Ovary (tissue), 9 donors: ENCODE measurements around the gene MAPKAPK2. TPM values are rescaled to one million over a fixed set of nuclear protein-coding genes. Genes with fewer than 3 reads are reported as not detected.

Source experiments
- DNase-seq, 5 donors: peaks; one replicate each; pipeline ENCODE4 v3.0.0-alpha.2; 2019 to 2020
- H3K27ac ChIP-seq, 2 donors: fragments of 200-600 bp; one replicate each; pipeline versions ENCODE4 v1.5.1 to v1.8.0; 2019 to 2022
- H3K27me3 ChIP-seq: fragments of 200-600 bp; one replicate; pipeline ENCODE4 v1.8.0; 2022
- H3K36me3 ChIP-seq: fragments of 200-600 bp; sonication (generic); one replicate; pipeline ENCODE4 v1.5.1; 2019
- H3K4me1 ChIP-seq: one replicate; pipeline ENCODE4 v1.8.1; 2013; ENCODE audit warnings: mild to moderate bottlenecking, moderate library complexity; ENCODE audit not compliant: insufficient read depth
- H3K4me3 ChIP-seq: fragments of 200-600 bp; sonication (generic); one replicate; pipeline ENCODE4 v1.5.1; 2017
- H3K9me3 ChIP-seq, 2 donors: fragments of 200-600 bp in 1 of 2; sonication (generic) in 1 of 2; one replicate each; pipeline versions ENCODE4 v1.5.1 to v1.8.1; 2013 to 2019; ENCODE audit warnings: mild to moderate bottlenecking in 1 of 2, moderate library complexity in 1 of 2
- CTCF ChIP-seq, 3 donors: fragments of 450-650 bp in 2 of 3; fragments of 200-600 bp in 1 of 3; IDR thresholded peaks; one replicate each; pipeline versions ENCODE4 v1.5.1 to v1.8.0; 2016 to 2022; ENCODE audit warnings: antibody characterized with exemption in 3 of 3, mild to moderate bottlenecking in 1 of 3
- EP300 ChIP-seq: sonication (generic); formaldehyde crosslinking; IDR thresholded peaks from one replicate; pipeline ENCODE4 v1.6.1; 2017; ENCODE audit warnings: antibody characterized with exemption
- POLR2A ChIP-seq: fragments of 450-650 bp; IDR thresholded peaks from one replicate; pipeline ENCODE4 v1.6.1; 2017; ENCODE audit warnings: antibody characterized with exemption, mild to moderate bottlenecking, moderate library complexity
- WGBS, 3 donors: extraction: QIAGEN DNeasy Blood & Tissue Kit in 1 of 3; methylation state at CpG; one replicate each; pipeline versions ENCODE4 v1.1.5 to v1.1.7; 2013 to 2017; 5-methylcytosine and 5-hydroxymethylcytosine counted together
- intact Hi-C, 4 donors: fragments of 100-400 bp; cut with DNase I; formaldehyde crosslinking; loops; one replicate each; pipeline versions ENCODE4 v1.11.0 to v1.15.1; 2022 to 2023
- polyA plus RNA-seq, 2 donors: library from polyadenylated mRNA; stranded (reverse); fragments of 200-250 nt in 1 of 2; fragments of 350-450 nt in 1 of 2; fragmentation: Illumina TruSeq in 1 of 2; extraction: RNeasy Lipid Tissue Mini Kit (QIAGEN cat#74804) in 1 of 2; gene quantifications; one replicate each; pipeline ENCODE4 v1.2.3, GENCODE V29; 2013 to 2014
- total RNA-seq, 7 donors: library from RNA; depleted of rRNA in 2 of 7; stranded (reverse); fragments of >200 nt in 2 of 7; fragmentation: NEBNext Ultra II Directional in 3 of 7; extraction: Animal tissue kit (Norgen Biotek cat#: 25700) in 3 of 7; gene quantifications; one replicate each; pipeline versions ENCODE4 v1.1.0 to v1.2.4, GENCODE V29; 2016 to 2023
- donor health status: DM: no; HTN: no; CAD: no; lungs with moderate emphysema.
- donor health status: DM: no; HTN: no; CAD: no.
- donor health status: Bipolar disorder and iron deficiency.
- donor health status: DM: yes; HTN: yes; CAD: no.
- donor health status: DM: no; HTN: no; CAD: no.
- donor health status: DM: yes; HTN: yes; CAD: no.

MAPKAPK2 gene
- total and polyA plus RNA-seq, 9 donors, result 28.4 to 71.2 (median 64.7) TPM

GRCh38 chr1:206693029-206693428 is 8.3 kb downstream of the MAPKAPK2 start:
- no peak for TF ChIP-seq POLR2A
- no peak for TF ChIP-seq CTCF (IDR thresholded peaks at IDR 0.05)
- TF ChIP-seq EP300, result no peak
- 16 to 23% (median 18%) methylated on average over 10 of the region's 10 CpGs for WGBS, 3 donors
- Histone ChIP-seq H3K36me3 (no peaks in the 10 kb centered on the region), H3K4me3 (no peak overlapping the region), H3K27ac (peak overlapping the region in 1 of 2 donors; percentile 50), H3K27me3 (no peaks in the 10 kb centered on the region), H3K9me3 (no peaks in the 10 kb centered on the region), H3K4me1 (peaks cover 43% of the 10 kb centered on the region)
- intact Hi-C loops, result no loop called here
- peak; percentile 78 to 87 (median 79) for DNase-seq

GRCh38 chr1:206693592-206693991 is 8.9 kb downstream of the MAPKAPK2 start:
- WGBS, 3 donors, result 65 to 82% (median 65%) methylated on average over 7 of the region's 7 CpGs
- Histone ChIP-seq H3K9me3 (no peaks in the 10 kb centered on the region), H3K4me1 (peaks cover 40% of the 10 kb centered on the region), H3K36me3 (no peaks in the 10 kb centered on the region), H3K27me3 (no peaks in the 10 kb centered on the region), H3K4me3 (no peak overlapping the region), H3K27ac (peak overlapping the region in 1 of 2 donors; percentile 50)
- intact Hi-C loops, result no loop called here
- TF ChIP-seq POLR2A, result no peak
- no peak for TF ChIP-seq CTCF (IDR thresholded peaks at IDR 0.05)
- no peak for TF ChIP-seq EP300
- DNase-seq, result no peak

GRCh38 chr1:206694171-206695124 is 9.7 kb downstream of the MAPKAPK2 start:
- no peak overlapping the region for H3K4me3 ChIP-seq
- WGBS, 3 donors, result 67 to 73% (median 69%) methylated on average over 11 of the region's 11 CpGs

GRCh38 chr1:206695733-206696132 is 11.0 kb downstream of the MAPKAPK2 start:
- no peak for DNase-seq
- TF ChIP-seq POLR2A, result no peak
- no peak for TF ChIP-seq CTCF (IDR thresholded peaks at IDR 0.05)
- no peak for TF ChIP-seq EP300
- H3K4me1 ChIP-seq, result peaks cover 34% of the 10 kb centered on the region
- no peaks in the 10 kb centered on the region for H3K9me3 ChIP-seq
- no peak overlapping the region for H3K27ac ChIP-seq
- WGBS, 3 donors, result 84 to 91% (median 89%) methylated on average over 9 of the region's 9 CpGs
- intact Hi-C loops, result no loop called here
- H3K27me3 ChIP-seq, result no peaks in the 10 kb centered on the region
- no peaks in the 10 kb centered on the region for H3K36me3 ChIP-seq
- no peak overlapping the region for H3K4me3 ChIP-seq

More at GRCh38 chr1:206694171-206695124, 9.7 kb downstream of the MAPKAPK2 start:
- intact Hi-C loops, result no loop called here
- Histone ChIP-seq H3K4me1 (peaks cover 42% of the 10 kb centered on the region), H3K27me3 (no peaks in the 10 kb centered on the region), H3K9me3 (no peaks in the 10 kb centered on the region), H3K27ac (no peak overlapping the region), H3K36me3 (no peaks in the 10 kb centered on the region)
- TF ChIP-seq EP300, result no peak
- no peak for TF ChIP-seq CTCF (IDR thresholded peaks at IDR 0.05)
- no peak for TF ChIP-seq POLR2A
- no peak for DNase-seq
